Neural progenitor cell (in vitro differentiated cells): ENCODE results near the gene WDR1. TPM values are rescaled to one million over a fixed set of nuclear protein-coding genes. Genes with fewer than 3 reads are reported as not detected.

ENCODE experiments used
- DNase-seq: peaks from one replicate; pipeline ENCODE4 v3.0.0-alpha.2; 2016; ENCODE audit warnings: low spot score
- H2AFZ ChIP-seq: fragments of 200-600 bp; sonication (generic); replicated peaks from 2 replicates; pipeline ENCODE4 v1.6.1; 2016; ENCODE audit warnings: antibody characterized with exemption
- H3F3A ChIP-seq: fragments of 200-600 bp; sonication (generic); 2 replicates; pipeline ENCODE4 v1.6.1; 2016; ENCODE audit warnings: antibody characterized with exemption, low read depth
- H3K27ac ChIP-seq: fragments of 200-600 bp; sonication (generic); 2 replicates; pipeline ENCODE4 v1.5.1; 2016; ENCODE audit warnings: mild to moderate bottlenecking
- H3K27me3 ChIP-seq: fragments of 200-600 bp; sonication (generic); 2 replicates; pipeline ENCODE4 v1.6.1; 2016; ENCODE audit warnings: mild to moderate bottlenecking, moderate library complexity
- H3K36me3 ChIP-seq: fragments of 200-600 bp; sonication (generic); 2 replicates; pipeline ENCODE4 v1.5.1; 2016
- H3K4me1 ChIP-seq: fragments of 200-600 bp; sonication (generic); 2 replicates; pipeline ENCODE4 v1.6.1; 2016; ENCODE audit warnings: mixed run types
- H3K4me2 ChIP-seq: fragments of 200-600 bp; sonication (generic); 2 replicates; pipeline ENCODE4 v1.6.1; 2016
- H3K4me3 ChIP-seq: fragments of 200-600 bp; sonication (generic); 2 replicates; pipeline ENCODE4 v1.5.1; 2016
- H3K79me2 ChIP-seq: fragments of 200-600 bp; sonication (generic); 2 replicates; pipeline ENCODE4 v1.6.1; 2016; ENCODE audit warnings: low read depth
- H3K9ac ChIP-seq: fragments of 200-600 bp; sonication (generic); 2 replicates; pipeline ENCODE4 v1.6.1; 2016
- H3K9me3 ChIP-seq: fragments of 200-600 bp; sonication (generic); 2 replicates; pipeline ENCODE4 v1.5.1; 2016; ENCODE audit warnings: low read depth
- H4K20me1 ChIP-seq: fragments of 200-600 bp; sonication (generic); 2 replicates; pipeline ENCODE4 v1.6.1; 2016; ENCODE audit warnings: low read depth
- H3K27ac Mint-ChIP-seq: 3 replicates; pipeline ENCODE4 v1.8.0; 2021; ENCODE audit warnings: mixed read lengths
- H3K27me3 Mint-ChIP-seq: 2 replicates; pipeline ENCODE4 v1.8.0; 2022; ENCODE audit warnings: low read depth, mild to moderate bottlenecking, inconsistent platforms, moderate library complexity, mixed read lengths; ENCODE audit not compliant: insufficient read depth
- H3K36me3 Mint-ChIP-seq: 3 replicates; pipeline ENCODE4 v1.8.0; 2021; ENCODE audit warnings: mixed read lengths
- H3K4me1 Mint-ChIP-seq: 3 replicates; pipeline ENCODE4 v1.8.0; 2021; ENCODE audit warnings: mixed read lengths
- H3K4me3 Mint-ChIP-seq: 3 replicates; pipeline ENCODE4 v1.8.0; 2021; ENCODE audit warnings: mild to moderate bottlenecking, moderate library complexity, mixed read lengths
- H3K9me3 Mint-ChIP-seq: 3 replicates; pipeline ENCODE4 v1.8.0; 2020; ENCODE audit warnings: mixed read lengths
- EZH2 ChIP-seq: fragments of 200-600 bp; sonication (generic); IDR thresholded peaks from 2 replicates; pipeline ENCODE4 v1.6.1; 2017; ENCODE audit warnings: antibody characterized with exemption, mild to moderate bottlenecking, moderate library complexity
- EZH2phosphoT487 ChIP-seq: fragments of 200-600 bp; sonication (generic); IDR thresholded peaks from 2 replicates; pipeline ENCODE4 v1.6.1; 2017; ENCODE audit warnings: antibody characterized with exemption
- total RNA-seq: library from RNA; depleted of rRNA; stranded (reverse); fragments of >200 nt; gene quantifications from 2 replicates; pipeline ENCODE4 v1.2.3, GENCODE V29; 2015; ENCODE audit warnings: low replicate concordance
- TF ChIP-seq, protein P1 (sequence below): fragments of 200-600 bp; sonication (generic); IDR thresholded peaks from 2 replicates; pipeline ENCODE4 v1.5.1; 2017; ENCODE audit warnings: antibody characterized with exemption, mild to moderate bottlenecking

WDR1 gene
- total RNA-seq, 1 donor from 2014 or later: 83.1 TPM

DNA sequence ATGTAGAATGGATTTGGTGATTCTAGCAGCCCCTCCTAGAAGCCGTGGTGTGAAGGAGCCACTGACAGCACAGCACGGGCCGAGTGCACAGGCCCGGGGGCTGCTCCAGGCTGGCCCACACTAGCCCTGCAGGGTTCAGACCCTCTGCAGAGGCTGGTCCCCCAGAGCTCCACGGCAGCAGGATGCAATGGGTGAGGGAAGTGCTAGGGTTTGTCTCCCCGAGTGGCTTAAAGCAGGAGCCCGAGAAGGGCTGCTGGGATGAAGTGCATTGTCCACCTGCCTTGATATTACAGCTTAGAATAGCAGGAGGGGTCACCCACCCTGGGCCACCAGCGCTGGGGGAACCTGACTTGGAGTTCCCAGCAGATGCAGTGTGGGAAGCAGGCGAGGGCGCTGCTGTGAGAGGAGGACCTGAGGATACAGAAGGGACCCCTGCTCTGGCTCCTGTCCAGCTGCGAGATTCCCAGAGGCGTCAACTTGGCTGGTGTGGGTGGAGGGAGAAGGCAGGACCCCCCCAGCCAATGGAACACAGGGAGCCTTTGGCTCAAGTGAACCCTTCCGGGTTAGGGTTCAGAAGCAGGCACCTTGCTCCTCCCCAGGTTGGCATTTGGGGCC, 30.0 kb downstream of the WDR1 start:
- Histone ChIP-seq H3F3A (no peaks in the 10 kb centered on the region), H3K4me3 (no peak overlapping the region), H3K9me3 (no peaks in the 10 kb centered on the region), H3K27ac (no peak overlapping the region), H3K4me1 (no peaks in the 10 kb centered on the region), H2AFZ (no peak overlapping the region), H3K79me2 (peaks cover 32% of the 10 kb centered on the region), H3K4me2 (no peak overlapping the region), H3K9ac (no peak overlapping the region), H3K27me3 (no peaks in the 10 kb centered on the region), H4K20me1 (peaks cover 11% of the 10 kb centered on the region), H3K36me3 (no peaks in the 10 kb centered on the region)
- Mint-ChIP-seq H3K9me3 (no peaks in the 10 kb centered on the region), H3K36me3 (peaks cover 29% of the 10 kb centered on the region), H3K27ac (no peak overlapping the region), H3K4me1 (no peaks in the 10 kb centered on the region), H3K27me3 (peaks cover 2% of the 10 kb centered on the region), H3K4me3 (no peak overlapping the region)
- no peak for DNase-seq
- TF ChIP-seq EZH2phosphoT487 (no peak), EZH2 (no peak)
- TF ChIP-seq, protein P1, sequence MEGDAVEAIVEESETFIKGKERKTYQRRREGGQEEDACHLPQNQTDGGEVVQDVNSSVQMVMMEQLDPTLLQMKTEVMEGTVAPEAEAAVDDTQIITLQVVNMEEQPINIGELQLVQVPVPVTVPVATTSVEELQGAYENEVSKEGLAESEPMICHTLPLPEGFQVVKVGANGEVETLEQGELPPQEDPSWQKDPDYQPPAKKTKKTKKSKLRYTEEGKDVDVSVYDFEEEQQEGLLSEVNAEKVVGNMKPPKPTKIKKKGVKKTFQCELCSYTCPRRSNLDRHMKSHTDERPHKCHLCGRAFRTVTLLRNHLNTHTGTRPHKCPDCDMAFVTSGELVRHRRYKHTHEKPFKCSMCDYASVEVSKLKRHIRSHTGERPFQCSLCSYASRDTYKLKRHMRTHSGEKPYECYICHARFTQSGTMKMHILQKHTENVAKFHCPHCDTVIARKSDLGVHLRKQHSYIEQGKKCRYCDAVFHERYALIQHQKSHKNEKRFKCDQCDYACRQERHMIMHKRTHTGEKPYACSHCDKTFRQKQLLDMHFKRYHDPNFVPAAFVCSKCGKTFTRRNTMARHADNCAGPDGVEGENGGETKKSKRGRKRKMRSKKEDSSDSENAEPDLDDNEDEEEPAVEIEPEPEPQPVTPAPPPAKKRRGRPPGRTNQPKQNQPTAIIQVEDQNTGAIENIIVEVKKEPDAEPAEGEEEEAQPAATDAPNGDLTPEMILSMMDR: no peak

DNA sequence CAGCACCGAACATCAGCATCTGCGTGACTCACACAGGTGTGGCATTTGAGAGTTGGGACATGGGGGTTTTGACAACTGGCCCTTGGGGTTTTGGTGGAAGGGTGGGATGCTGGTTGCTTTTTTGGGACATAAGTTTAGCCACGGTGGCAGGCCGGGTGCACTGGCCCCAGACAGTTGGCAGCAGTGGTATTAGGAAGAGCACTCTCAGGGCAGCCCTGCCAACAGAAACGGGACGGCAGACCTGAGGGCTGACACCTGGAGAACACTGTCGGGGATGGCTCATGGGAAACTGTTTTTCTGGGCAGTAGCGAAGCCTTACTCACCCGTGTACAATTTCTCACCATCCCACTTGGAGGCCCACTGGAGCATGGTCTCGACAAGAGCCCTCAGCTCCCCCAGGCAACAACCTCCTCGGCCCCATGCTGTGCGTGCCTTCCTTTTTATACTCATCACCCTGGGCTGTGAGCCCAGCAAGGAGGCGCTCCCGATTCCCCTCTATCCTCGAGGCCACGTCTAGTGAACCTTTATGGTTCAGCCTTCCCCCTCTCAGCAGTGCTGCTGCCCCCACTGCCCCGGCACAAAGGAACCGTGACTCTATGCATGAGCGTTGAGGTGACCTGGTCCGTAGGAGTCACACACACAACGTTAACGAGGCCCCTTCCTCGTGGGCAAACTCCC, 30.6 kb downstream of the WDR1 start:
- TF ChIP-seq, protein P1: no peak
- TF ChIP-seq EZH2 (no peak), EZH2phosphoT487 (no peak)

DNA sequence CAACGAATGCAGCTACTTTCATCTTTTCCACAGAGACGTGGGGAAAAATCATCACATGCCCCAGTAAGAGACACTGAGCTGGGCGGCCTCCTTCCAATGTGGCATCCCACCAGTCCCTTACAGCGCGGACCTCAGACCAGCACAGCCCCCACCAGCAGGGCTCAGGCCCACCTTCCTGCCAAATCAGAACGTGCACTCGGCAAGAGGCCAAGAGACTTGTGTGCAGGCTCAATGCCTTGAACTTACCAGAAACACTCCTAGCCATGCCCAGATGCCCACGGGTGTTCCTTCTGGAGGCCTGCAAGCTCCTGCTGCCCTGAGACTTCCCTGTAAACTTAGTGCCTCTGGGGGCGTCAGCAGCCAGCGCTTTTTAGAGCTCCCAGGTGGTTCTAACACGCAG, 31.2 kb downstream of the WDR1 start:
- TF ChIP-seq, protein P1: no peak
- TF ChIP-seq EZH2phosphoT487 (no peak), EZH2 (no peak)
- Histone ChIP-seq H3K27ac (no peak overlapping the region), H3K9me3 (no peaks in the 10 kb centered on the region), H4K20me1 (peaks cover 9% of the 10 kb centered on the region), H3K9ac (no peak overlapping the region), H3K36me3 (no peaks in the 10 kb centered on the region), H3K4me3 (no peak overlapping the region), H3K4me2 (no peak overlapping the region), H2AFZ (no peak overlapping the region), H3K4me1 (no peaks in the 10 kb centered on the region), H3F3A (no peaks in the 10 kb centered on the region), H3K27me3 (no peaks in the 10 kb centered on the region), H3K79me2 (peaks cover 19% of the 10 kb centered on the region)
- DNase-seq: no peak
- Mint-ChIP-seq H3K4me1 (no peaks in the 10 kb centered on the region), H3K27ac (no peak overlapping the region), H3K27me3 (peaks cover 2% of the 10 kb centered on the region), H3K4me3 (no peak overlapping the region), H3K9me3 (no peaks in the 10 kb centered on the region), H3K36me3 (peaks cover 30% of the 10 kb centered on the region)

More for the DNA sequence above, 30.6 kb downstream of the WDR1 start:
- H4K20me1 ChIP-seq: peaks cover 9% of the 10 kb centered on the region
- H3K4me3 ChIP-seq: no peak overlapping the region
- no peaks in the 10 kb centered on the region for H3F3A ChIP-seq
- H3K9me3 ChIP-seq: no peaks in the 10 kb centered on the region
- Mint-ChIP-seq H3K4me3 (no peak overlapping the region), H3K4me1 (no peaks in the 10 kb centered on the region), H3K36me3 (peaks cover 32% of the 10 kb centered on the region), H3K27me3 (peaks cover 2% of the 10 kb centered on the region), H3K27ac (no peak overlapping the region), H3K9me3 (no peaks in the 10 kb centered on the region)
- H3K27me3 ChIP-seq: no peaks in the 10 kb centered on the region
- H3K4me2 ChIP-seq: no peak overlapping the region
- H3K4me1 ChIP-seq: no peaks in the 10 kb centered on the region
- no peak for DNase-seq
- no peak overlapping the region for H2AFZ ChIP-seq
- H3K27ac ChIP-seq: no peak overlapping the region
- H3K79me2 ChIP-seq: peaks cover 25% of the 10 kb centered on the region
- H3K9ac ChIP-seq: no peak overlapping the region
- H3K36me3 ChIP-seq: no peaks in the 10 kb centered on the region
